Activated T-cell treated with anti-CD3 and anti-CD28 coated beads for 48 hours (primary cell): ENCODE results near the gene IL10RB.
"Not testable (repeated sequence)": the region's sequence is repeated elsewhere in the genome, so short reads cannot be mapped to it uniquely, and the experiment has no call there.

Experiments used
- DNase-seq: peaks from one replicate; pipeline ENCODE4 v3.0.0-alpha.2; 2020; ENCODE audit warnings: low read depth

Gene IL10RB

DNA sequence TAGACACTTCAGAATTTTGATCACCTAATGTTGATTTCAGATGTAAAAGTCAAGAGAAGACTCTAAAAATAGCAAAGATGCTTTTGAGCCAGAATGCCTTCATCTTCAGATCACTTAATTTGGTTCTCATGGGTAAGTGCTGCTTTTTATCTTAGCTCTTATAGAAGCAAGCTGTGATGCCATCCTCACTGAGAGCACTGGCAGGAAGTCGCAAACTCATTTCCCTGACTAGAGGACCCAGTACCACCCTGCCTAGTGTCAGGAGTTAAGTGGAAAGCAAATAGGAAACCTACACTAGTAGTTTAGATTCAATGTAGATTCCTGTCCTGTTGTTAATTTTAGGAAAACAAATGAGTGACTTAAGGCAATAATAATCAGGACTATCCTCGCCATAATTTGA, 24.3 kb upstream of the IL10RB start:
- DNase-seq, result no peak

GRCh38 chr21:33242846-33243245, 23.3 kb upstream of the IL10RB start:
- not testable (repeated sequence) for DNase-seq

GRCh38 chr21:33244082-33244778, 21.9 kb upstream of the IL10RB start:
- DNase-seq, result no peak

DNA sequence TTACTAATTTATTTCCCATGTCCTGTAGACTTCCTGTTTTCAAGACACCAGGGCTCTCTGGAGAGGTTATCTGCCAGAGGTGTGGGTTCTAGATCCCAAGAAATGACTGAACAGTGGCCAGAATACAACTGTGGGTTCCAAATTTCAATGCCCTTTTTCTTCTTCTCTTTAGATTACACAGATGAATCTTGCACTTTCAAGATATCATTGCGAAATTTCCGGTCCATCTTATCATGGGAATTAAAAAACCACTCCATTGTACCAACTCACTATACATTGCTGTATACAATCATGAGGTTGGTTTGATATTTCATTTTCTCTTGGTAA, 21.4 kb upstream of the IL10RB start:
- no peak for DNase-seq

DNA sequence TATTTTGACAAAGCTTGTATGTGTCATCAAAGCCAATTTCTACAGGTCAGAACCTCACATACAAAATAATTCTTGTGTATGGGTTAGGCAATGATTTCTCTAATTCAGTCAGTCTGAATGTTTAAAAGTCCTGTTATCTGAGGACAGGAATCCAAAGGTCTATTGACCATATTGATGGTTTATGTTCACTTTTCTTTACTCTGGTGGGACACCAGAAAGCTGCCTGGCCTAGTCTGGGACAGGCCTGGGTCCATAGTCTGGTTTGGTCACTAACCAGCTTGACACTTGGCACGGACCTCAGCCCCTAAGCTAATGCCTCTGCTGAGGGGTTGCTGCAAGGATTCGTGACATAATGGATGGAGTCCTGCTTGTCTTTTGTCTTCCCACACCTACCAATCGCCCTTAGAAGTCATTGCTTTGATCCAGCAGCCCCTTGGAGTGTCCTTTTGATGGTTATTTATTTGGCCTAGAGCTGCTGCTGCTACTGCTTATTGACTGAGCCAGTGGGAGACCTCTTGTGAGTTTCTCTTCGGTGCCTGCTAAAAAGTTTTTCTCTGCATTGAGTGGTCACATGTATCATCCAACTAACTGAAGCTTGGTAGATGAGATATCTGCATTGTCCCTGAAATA, 20.8 kb upstream of the IL10RB start:
- no peak for DNase-seq

DNA sequence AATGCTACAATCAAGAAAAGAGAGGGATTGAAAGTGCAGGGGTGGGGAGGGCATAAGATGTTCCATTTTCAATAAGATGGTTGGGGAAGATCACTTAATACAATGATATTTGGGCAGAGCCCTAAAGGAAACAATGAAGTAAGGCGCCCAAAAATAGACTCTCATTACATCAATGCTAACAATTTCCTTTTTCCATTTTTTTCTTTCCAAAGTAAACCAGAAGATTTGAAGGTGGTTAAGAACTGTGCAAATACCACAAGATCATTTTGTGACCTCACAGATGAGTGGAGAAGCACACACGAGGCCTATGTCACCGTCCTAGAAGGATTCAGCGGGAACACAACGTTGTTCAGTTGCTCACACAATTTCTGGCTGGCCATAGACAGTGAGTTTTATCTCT, 19.7 kb upstream of the IL10RB start:
- DNase-seq, result no peak

DNA sequence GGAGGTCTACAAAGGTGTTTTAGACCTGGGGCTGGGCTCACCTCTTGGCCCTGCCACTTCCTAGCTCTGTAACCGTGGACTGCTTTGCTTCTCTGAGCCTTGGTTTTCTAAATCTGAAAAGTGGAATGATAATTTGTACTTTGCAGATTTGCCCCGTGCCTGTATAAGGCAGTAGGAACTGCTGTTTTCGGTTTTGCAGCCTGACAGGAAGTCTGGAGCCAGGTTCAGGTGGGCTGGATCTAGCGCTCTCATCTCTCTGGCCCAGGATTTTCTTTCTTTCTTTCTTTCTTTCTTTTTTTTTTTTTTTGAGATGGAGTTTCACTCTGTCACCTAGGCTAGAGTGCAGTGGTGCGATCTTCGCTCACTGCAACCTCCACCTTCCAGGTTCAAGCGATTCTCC, 19.2 kb upstream of the IL10RB start:
- no peak for DNase-seq

DNA sequence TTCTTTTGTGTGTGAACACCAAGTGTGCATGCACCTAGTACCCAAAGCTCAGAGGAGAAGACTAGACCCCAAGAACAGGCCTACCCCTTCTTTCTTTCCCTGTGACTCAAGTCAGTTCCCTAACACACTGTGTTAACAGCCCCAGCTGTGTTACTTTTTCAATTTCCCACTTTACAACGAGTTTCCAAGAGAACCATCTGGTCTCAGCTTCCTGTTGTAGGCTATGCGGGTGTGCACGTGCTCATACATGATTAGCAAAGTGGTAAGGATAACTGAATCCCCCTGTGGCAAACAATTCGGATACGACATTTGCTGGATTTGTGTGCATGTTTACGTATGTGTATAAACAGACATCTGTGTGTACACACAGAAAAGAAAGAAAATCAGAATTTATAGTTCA, 18.6 kb upstream of the IL10RB start:
- no peak for DNase-seq

DNA sequence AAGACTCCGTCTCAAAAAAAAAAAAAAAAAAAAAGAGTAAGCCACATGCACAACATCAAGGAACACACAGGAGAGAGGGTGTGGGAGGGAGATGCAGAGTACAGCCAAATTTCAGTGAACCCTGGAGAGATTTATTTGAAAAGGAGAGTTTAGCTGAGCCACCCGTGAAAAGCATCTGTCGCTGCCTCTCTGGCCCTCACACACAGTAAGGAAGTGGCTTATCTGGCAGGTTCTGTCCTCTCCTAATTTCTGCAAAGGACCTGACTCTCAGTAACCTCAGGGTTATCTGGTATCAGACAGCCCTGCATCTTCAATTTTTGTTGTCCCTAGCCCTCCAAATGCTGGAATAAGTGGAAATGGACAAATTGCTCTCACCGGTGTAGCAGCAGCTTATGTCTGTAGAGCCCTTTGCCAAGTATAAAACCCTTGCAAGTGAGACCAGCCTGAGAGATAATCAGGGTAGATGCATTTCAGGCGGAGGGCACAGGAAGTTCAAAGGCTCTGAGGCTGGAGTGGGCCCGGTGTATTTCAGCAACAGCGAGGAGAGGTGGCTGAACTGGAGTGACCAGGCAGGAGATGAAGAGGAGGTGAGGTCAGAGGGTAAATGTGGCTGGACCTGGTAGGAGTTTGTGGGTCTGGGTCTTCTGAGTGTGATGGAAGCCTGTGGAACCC, 16.7 kb upstream of the IL10RB start:
- no peak for DNase-seq

- no peak for DNase-seq
Observed at GRCh38 chr21:33251119-33251518, 15.0 kb upstream of the IL10RB start.

GRCh38 chr21:33253382-33253781, 12.8 kb upstream of the IL10RB start:
- DNase-seq, result not testable (repeated sequence)

DNA sequence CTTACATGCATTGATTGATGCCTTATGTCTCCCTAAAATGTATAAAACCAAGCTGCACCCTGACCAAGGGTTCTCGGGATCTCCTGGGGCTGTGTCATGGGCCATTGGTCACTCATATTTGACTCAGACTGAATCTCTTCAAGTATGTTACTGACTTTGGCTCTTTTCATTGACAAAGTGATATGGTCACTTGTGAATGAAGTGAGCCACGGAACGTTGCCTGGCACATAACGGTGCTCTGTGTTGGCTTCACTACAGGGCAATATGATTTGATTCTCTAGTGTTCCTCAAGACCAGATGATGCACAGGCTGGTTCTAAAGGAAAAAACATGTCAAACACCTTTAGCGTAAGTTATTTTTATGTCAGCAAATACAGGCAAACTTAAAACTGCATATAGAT, 11.4 kb upstream of the IL10RB start:
- no peak for DNase-seq

GRCh38 chr21:33255404-33255803, 10.8 kb upstream of the IL10RB start:
- no peak for DNase-seq

- DNase-seq, result no peak
Observed at GRCh38 chr21:33256019-33256418, 10.1 kb upstream of the IL10RB start.

DNA sequence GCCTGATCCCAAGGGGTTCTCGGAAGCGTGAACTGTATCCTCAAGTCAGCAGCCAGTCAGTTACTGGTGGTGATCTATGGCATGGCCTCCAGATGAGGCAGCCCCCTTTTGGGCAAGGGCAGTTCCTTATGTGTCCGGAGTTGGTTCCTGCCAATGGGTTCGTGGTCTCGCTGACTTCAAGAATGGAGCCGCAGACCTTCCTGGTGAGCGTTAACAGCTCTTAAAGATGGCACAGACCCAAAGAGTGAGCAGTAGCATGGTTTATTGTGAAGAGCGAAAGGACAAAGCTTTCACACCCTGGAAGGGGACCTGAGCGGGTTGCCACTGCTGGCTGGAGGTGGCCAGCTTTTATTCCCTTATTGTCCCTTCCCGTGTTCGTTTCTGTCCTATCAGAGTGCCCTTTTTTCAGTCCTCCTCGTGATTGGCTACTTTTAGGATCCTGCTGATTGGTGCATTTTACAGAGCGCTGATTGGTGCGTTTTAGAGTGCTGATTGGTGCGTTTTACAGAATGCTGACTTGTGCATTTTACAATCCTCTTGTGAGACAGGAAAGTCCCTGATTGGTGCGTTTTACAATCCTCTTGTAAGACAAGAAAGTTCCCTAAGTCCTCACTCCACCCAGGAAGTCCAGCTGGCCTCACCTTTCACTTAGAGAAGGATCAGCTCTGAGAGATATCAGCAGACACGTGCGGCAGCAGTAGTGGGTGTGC, 8.9 kb upstream of the IL10RB start:
- DNase-seq, result no peak

DNA sequence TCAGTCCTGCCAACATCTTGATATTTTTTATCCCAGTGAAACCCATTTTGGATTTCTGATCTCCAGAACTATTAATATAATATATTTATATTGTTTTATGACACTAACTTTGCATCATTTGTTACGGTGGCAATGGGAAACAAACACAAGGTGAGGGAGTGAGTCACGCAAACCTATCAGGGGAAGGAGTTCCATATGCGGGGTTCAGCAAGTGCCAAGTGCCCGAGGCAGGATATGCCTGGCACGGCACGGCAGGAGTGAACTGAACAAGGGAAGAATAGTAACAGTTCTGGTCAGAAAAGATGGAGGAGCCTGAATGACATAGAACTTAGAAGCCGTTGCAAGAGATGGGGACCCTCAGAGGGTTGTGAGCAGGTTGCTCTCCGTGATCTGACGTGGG, 7.7 kb upstream of the IL10RB start:
- no peak for DNase-seq

GRCh38 chr21:33259428-33259827, 6.7 kb upstream of the IL10RB start:
- no peak for DNase-seq

DNA sequence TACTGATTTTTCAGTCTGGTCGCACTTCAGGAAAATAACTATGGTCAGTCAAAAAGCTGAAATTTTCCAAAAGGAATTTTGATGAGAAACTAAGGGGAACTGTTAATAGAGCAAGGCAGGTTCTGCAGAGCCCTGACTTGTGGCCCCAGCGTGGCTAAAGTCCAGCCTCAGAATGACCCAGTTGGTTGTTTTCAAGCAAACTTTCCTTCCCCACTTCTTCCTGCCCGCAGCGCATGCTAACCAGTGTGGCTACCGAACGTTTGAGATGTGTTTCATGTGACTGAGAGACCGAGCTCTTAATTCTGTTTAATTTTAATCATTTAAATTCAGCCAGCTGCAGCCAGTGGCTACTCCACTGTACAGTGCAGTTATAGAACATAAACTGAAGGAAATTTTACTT, 6.2 kb upstream of the IL10RB start:
- DNase-seq, result no peak

DNA sequence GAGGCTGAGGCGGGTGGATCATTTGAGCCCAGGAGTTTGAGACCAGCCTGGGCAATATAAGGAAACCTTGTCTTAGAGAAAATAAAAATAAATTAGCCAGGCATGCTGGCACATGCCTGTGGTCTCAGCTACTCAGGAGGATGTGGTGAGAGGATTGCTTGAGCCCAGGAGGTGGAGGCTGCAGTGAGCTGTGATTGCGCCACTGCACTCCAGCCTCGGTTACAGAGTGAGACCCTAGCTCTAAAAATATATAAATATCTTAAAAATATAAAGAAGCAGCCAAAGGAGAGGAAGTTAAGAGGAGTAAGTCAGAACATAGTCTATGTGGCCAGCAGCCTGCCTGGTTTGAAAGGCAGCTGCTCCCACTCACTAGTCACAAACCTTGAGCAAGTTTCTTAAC, 4.5 kb upstream of the IL10RB start:
- no peak for DNase-seq

GRCh38 chr21:33262921-33263320, 3.2 kb upstream of the IL10RB start:
- no peak for DNase-seq

GRCh38 chr21:33264561-33264960, 1.6 kb upstream of the IL10RB start:
- no peak for DNase-seq

GRCh38 chr21:33265664-33266049, 510 bp upstream of the IL10RB start:
- no peak for DNase-seq

DNA sequence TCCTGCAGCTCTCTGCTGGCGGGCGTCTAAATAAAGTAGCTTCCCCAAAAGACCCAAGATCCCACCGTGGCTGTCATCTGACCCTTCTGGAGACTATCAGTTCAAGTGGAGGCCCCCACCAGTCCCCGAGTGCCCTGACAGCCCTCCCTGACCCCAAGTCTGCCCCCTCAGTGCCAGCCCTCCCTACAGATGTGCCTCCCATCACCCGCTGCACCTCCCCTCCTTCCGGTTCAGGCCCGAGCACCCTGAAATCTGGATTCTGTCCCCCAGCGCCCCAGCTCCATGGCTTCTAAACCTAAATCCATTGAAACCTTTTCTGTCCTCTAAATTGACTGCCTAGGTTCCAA, 595 bp downstream of the IL10RB start:
- no peak for DNase-seq
